8988T (cell line): ENCODE measurements around the gene OTOG.

Experiments used
- DNase-seq: peaks from one replicate; pipeline ENCODE4 v3.0.0; 2011

The OTOG gene

GRCh38 chr11:17541330-17541885, 5.7 kb upstream of the OTOG start:
- DNase-seq, result no peak

GRCh38 chr11:17542249-17542648, 4.8 kb upstream of the OTOG start:
- no peak for DNase-seq

- DNase-seq, result no peak
Observed at GRCh38 chr11:17543041-17543440, 4.0 kb upstream of the OTOG start.

GRCh38 chr11:17543574-17544180, 3.4 kb upstream of the OTOG start:
- DNase-seq, result no peak

- peak; percentile 71 for DNase-seq
Observed at GRCh38 chr11:17544181-17544622, 2.9 kb upstream of the OTOG start, which contains the start of gene USH1C. USH1C (minus strand) TSS chr11:17544416; CDS start chr11:17544307, 109 bp downstream.

GRCh38 chr11:17546240-17546639, 819 bp upstream of the OTOG start:
- no peak for DNase-seq

GRCh38 chr11:17547932-17548331, 873 bp downstream of the OTOG start:
- peak; percentile 55 for DNase-seq

GRCh38 chr11:17548444-17548843, 1.4 kb downstream of the OTOG start:
- DNase-seq, result peak; percentile 75

GRCh38 chr11:17550450-17551346, 3.6 kb downstream of the OTOG start:
- no peak for DNase-seq

GRCh38 chr11:17551347-17552040, 4.4 kb downstream of the OTOG start:
- DNase-seq, result no peak

GRCh38 chr11:17552041-17552355, 4.9 kb downstream of the OTOG start:
- DNase-seq, result no peak

GRCh38 chr11:17552392-17553248, 5.6 kb downstream of the OTOG start:
- no peak for DNase-seq

- no peak for DNase-seq
Observed at GRCh38 chr11:17553249-17553546, 6.1 kb downstream of the OTOG start.

- no peak for DNase-seq
Observed at GRCh38 chr11:17554487-17554886, 7.4 kb downstream of the OTOG start.

GRCh38 chr11:17556999-17557398, 9.9 kb downstream of the OTOG start:
- DNase-seq, result no peak

- no peak for DNase-seq
Observed at GRCh38 chr11:17558025-17558780, 11.1 kb downstream of the OTOG start.

- no peak for DNase-seq
Observed at GRCh38 chr11:17558916-17559315, 11.9 kb downstream of the OTOG start.

GRCh38 chr11:17559341-17560087, 12.5 kb downstream of the OTOG start:
- no peak for DNase-seq

- DNase-seq, result no peak
Observed at GRCh38 chr11:17560281-17561110, 13.4 kb downstream of the OTOG start.

- DNase-seq, result no peak
Observed at GRCh38 chr11:17561111-17561415, 14.0 kb downstream of the OTOG start.
